GDM1 (cell line): ENCODE data around the gene D2HGDH.
"Not testable (repeated sequence)": the region's sequence is repeated elsewhere in the genome, so short reads cannot be mapped to it uniquely, and the experiment has no call there.

Experiments used
- DNase-seq: peaks from one replicate; lab custom pipeline; 2025; lab: John Stamatoyannopoulos, UW

D2HGDH gene

GRCh38 chr2:241748468-241749256, 14.2 kb downstream of the D2HGDH start:
- no peak for DNase-seq

- no peak for DNase-seq
These were observed 15.8 kb downstream of the D2HGDH start for GRCh38 chr2:241750076-241750840.

GRCh38 chr2:241751152-241751551, 16.7 kb downstream of the D2HGDH start:
- no peak for DNase-seq

- no peak for DNase-seq
These were observed 17.3 kb downstream of the D2HGDH start for GRCh38 chr2:241751776-241752175.

GRCh38 chr2:241752253-241752652, 17.8 kb downstream of the D2HGDH start:
- no peak for DNase-seq

GRCh38 chr2:241752689-241753276, 18.4 kb downstream of the D2HGDH start:
- no peak for DNase-seq

- no peak for DNase-seq
These were observed 19.1 kb downstream of the D2HGDH start for GRCh38 chr2:241753493-241753892.

GRCh38 chr2:241754042-241754441, 19.6 kb downstream of the D2HGDH start:
- DNase-seq: no peak

GRCh38 chr2:241755166-241755565, 20.7 kb downstream of the D2HGDH start:
- no peak for DNase-seq

- DNase-seq: no peak
These were observed 21.3 kb downstream of the D2HGDH start for GRCh38 chr2:241755777-241756176.

GRCh38 chr2:241759067-241759807, 24.8 kb downstream of the D2HGDH start:
- DNase-seq: no peak

- not testable (repeated sequence) for DNase-seq
These were observed 25.5 kb downstream of the D2HGDH start for GRCh38 chr2:241759893-241760292.

GRCh38 chr2:241760301-241760771, 25.9 kb downstream of the D2HGDH start:
- DNase-seq: no peak

- no peak for DNase-seq
These were observed 28.0 kb downstream of the D2HGDH start for GRCh38 chr2:241762321-241762932.

- no peak for DNase-seq
These were observed 28.5 kb downstream of the D2HGDH start for GRCh38 chr2:241762933-241763369.

GRCh38 chr2:241763551-241764274, 29.3 kb downstream of the D2HGDH start:
- DNase-seq: no peak

GRCh38 chr2:241764275-241765241, 30.1 kb downstream of the D2HGDH start:
- no peak for DNase-seq

GRCh38 chr2:241767464-241768250, 33.2 kb downstream of the D2HGDH start:
- no peak for DNase-seq

- DNase-seq: no peak
These were observed 33.9 kb downstream of the D2HGDH start for GRCh38 chr2:241768251-241768711.
